Breast epithelium (tissue), 4 donors: Measurements from ENCODE around the gene DDX41. TPM values are rescaled to one million over a fixed set of nuclear protein-coding genes. Genes with fewer than 3 reads are reported as not detected.

ENCODE experiments used
- DNase-seq, 2 donors: peaks; one replicate each; pipeline ENCODE4 v3.0.0-alpha.2; 2019; ENCODE audit warnings: low spot score in 2 of 2
- H3K27ac ChIP-seq, 2 donors: fragments of 200-600 bp; sonication (generic) in 1 of 2; one replicate each; pipeline ENCODE4 v1.5.1; 2016 to 2019; ENCODE audit warnings: mild to moderate bottlenecking in 1 of 2
- H3K27me3 ChIP-seq, 2 donors: fragments of 200-600 bp; sonication (generic) in 1 of 2; one replicate each; pipeline versions ENCODE4 v1.5.1 to v1.6.0; 2017 to 2019; ENCODE audit warnings: control low read depth in 1 of 2, mild to moderate bottlenecking in 1 of 2
- H3K36me3 ChIP-seq: fragments of 200-600 bp; one replicate; pipeline ENCODE4 v1.5.1; 2019
- H3K4me1 ChIP-seq, 2 donors: fragments of 200-600 bp; sonication (generic); one replicate each; pipeline ENCODE4 v1.5.1; 2016 to 2019; ENCODE audit warnings: control low read depth in 1 of 2
- H3K4me3 ChIP-seq, 3 donors: fragments of 200-600 bp; sonication (generic); 1 replicate in 2 of 3; 2 replicates in 1 of 3; pipeline ENCODE4 v1.5.1; 2016 to 2019; ENCODE audit warnings: mild to moderate bottlenecking in 3 of 3, moderate library complexity in 2 of 3
- H3K9me3 ChIP-seq, 2 donors: fragments of 200-600 bp; sonication (generic) in 1 of 2; one replicate each; pipeline ENCODE4 v1.5.1; 2016 to 2019; ENCODE audit warnings: control low read depth in 1 of 2
- CTCF ChIP-seq, 3 donors: fragments of 450-650 bp; IDR thresholded peaks; one replicate each; pipeline ENCODE4 v1.5.1; 2016 to 2017; ENCODE audit warnings: antibody characterized with exemption in 3 of 3, mild to moderate bottlenecking in 3 of 3, moderate library complexity in 3 of 3
- POLR2A ChIP-seq: fragments of 450-650 bp; IDR thresholded peaks from one replicate; pipeline ENCODE4 v1.6.1; 2016; ENCODE audit warnings: antibody characterized with exemption, mild to moderate bottlenecking, moderate library complexity
- POLR2AphosphoS5 ChIP-seq, 3 donors: sonication (generic); formaldehyde crosslinking; IDR thresholded peaks; one replicate each; pipeline ENCODE4 v1.6.1; 2017; ENCODE audit warnings: antibody characterized with exemption in 3 of 3
- intact Hi-C: fragments of 100-400 bp; cut with DNase I; formaldehyde crosslinking; loops from one replicate; pipeline ENCODE4 v1.15.1; 2023; ENCODE audit warnings: low total_unique reads
- total RNA-seq, 3 donors: library from RNA; depleted of rRNA; stranded (reverse); fragments of >200 nt; gene quantifications; one replicate each; pipeline ENCODE4 v1.1.0, GENCODE V29; 2016

DDX41 gene
- total RNA-seq, 3 donors from 2014 or later = 76.0 to 110 (median 103) TPM

GRCh38 chr5:177520271-177520670, 3.5 kb upstream of the DDX41 start:
- TF ChIP-seq POLR2AphosphoS5 (IDR thresholded peaks at IDR 0.05) (no peak), CTCF (IDR thresholded peaks at IDR 0.05) (no peak), POLR2A (no peak)
- no peak for DNase-seq
- no peaks in the 10 kb centered on the region for H3K36me3 ChIP-seq
- H3K9me3 ChIP-seq = no peaks in the 10 kb centered on the region
- no peaks in the 10 kb centered on the region for H3K27me3 ChIP-seq
- intact Hi-C loops = no loop called here
- no peak overlapping the region for H3K4me3 ChIP-seq
- H3K27ac ChIP-seq = no peak overlapping the region
- peaks cover 8% of the 10 kb centered on the region in 2 donors for H3K4me1 ChIP-seq

DNA sequence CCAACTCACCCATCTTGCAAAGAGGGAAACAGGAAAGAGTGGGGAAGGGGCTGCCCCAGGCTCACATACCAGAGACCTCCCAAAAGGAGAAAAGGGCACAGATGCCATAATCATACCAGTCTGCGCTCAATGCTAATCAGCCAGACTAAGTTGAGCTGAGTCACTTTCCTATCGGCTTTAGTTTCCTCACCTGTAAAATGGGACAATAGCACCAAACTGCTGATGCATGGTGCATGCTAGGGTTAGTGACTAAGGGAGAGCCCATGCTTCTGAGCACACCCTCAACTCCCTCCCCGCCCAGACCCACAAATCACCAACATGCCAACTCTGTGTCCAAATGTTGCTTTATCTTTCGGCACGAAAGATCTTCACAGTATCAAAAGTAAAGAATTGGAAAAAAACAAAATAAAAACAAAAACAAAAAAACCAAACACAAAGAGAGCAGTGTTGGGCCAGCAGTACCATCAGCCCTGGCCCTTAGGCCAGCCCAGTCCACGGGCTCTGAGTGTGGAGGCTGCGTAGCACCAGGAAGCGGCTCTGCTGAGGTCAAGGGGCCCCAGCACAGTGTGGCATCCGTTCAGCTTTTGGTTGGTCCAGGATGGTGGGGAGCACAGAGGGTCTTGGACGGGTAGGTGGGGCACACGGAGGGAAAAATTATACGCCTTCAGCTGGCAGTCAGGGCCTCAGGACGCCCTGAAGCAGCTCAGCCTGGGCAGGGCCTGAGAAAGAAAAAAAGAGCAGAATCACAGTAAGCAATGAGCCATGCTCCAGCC, 2.9 kb upstream of the DDX41 start:
- Histone ChIP-seq H3K36me3 (no peaks in the 10 kb centered on the region), H3K27ac (no peak overlapping the region), H3K4me3 (no peak overlapping the region), H3K4me1 (peaks cover 8% of the 10 kb centered on the region in 2 donors), H3K9me3 (no peaks in the 10 kb centered on the region), H3K27me3 (no peaks in the 10 kb centered on the region)
- DNase-seq = no peak
- TF ChIP-seq POLR2AphosphoS5 (IDR thresholded peaks at IDR 0.05) (no peak), CTCF (IDR thresholded peaks at IDR 0.05) (no peak), POLR2A (no peak)
- intact Hi-C loops = no loop called here

DNA sequence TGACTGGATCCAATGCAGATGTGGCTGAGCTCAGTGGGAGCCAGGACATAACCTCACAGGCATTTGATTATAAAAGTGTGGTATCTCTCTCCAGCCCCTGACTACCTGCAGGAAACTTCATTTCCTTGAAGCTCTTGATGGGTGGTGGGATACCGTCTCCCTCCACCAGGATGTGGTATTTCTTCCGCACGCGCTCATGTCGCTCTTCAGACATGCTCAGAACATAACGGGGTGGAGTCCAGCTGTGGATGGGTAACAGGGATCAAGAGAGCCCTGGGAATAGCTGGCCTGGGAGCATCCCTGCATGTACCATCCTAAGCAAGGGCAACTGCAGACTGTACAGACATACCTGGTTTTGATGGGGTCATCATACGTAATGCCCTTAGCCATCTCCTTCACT, 1.2 kb downstream of the DDX41 start:
- H3K36me3 ChIP-seq = peaks cover 20% of the 10 kb centered on the region
- H3K4me3 ChIP-seq = peak overlapping the region in 2 of 3 donors; percentile 94 to 97
- no peak for DNase-seq
- H3K4me1 ChIP-seq = peaks cover 8% of the 10 kb centered on the region in 2 donors
- TF ChIP-seq CTCF (IDR thresholded peaks at IDR 0.05) (no peak), POLR2A (no peak), POLR2AphosphoS5 (IDR thresholded peaks at IDR 0.05) (no peak)
- H3K9me3 ChIP-seq = no peaks in the 10 kb centered on the region
- H3K27ac ChIP-seq = no peak overlapping the region
- intact Hi-C loops = no loop called here
- H3K27me3 ChIP-seq = no peaks in the 10 kb centered on the region

DNA sequence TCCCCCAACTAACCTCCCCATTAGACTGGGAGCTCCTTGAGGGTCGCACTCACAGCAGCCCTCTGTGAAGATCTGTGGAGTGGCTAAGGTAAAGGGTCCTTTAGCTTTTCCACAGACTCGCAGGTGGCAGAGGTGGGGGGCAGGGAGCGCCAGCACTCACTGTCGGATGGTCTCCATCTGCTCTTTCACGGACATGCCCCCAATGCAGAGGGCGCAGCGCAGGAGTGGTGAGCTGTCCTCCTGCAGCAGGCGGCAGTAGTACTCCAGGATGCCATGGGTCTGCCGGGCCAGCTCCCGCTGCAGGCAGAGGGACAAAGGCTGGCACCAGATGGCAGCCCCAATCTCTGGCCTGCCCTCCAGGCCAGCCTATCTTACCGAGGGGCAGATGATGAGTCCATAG, 2.2 kb downstream of the DDX41 start:
- TF ChIP-seq POLR2AphosphoS5 (IDR thresholded peaks at IDR 0.05) = no peak
- TF ChIP-seq CTCF (IDR thresholded peaks at IDR 0.05) = no peak
- no peak for TF ChIP-seq POLR2A
- Histone ChIP-seq H3K4me3 (no peak overlapping the region), H3K9me3 (no peaks in the 10 kb centered on the region), H3K4me1 (peaks cover 8% of the 10 kb centered on the region in 2 donors), H3K27me3 (no peaks in the 10 kb centered on the region), H3K27ac (no peak overlapping the region), H3K36me3 (peaks cover 20% of the 10 kb centered on the region)
- intact Hi-C loops = no loop called here
- no peak for DNase-seq

DNA sequence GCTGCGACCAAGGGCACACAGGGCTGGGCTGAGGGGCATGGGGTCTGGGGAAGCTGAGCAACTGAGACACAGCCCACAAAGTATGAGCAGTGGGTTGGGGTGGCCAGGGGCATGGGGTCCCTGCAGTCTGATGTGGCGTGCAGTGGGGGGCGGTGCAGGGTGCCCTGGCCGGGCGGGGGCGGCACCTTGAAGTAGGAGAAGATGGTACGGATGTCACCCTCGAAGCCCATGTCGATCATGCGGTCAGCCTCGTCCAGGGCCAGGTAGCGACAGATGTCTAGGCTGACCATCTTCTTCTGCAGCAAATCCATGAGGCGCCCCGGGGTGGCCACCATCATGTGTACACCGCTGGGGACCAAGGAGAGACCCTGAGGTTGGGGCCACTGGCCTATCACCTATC, 3.3 kb downstream of the DDX41 start:
- Histone ChIP-seq H3K27ac (no peak overlapping the region), H3K9me3 (no peaks in the 10 kb centered on the region), H3K4me1 (peaks cover 8% of the 10 kb centered on the region in 2 donors), H3K36me3 (peaks cover 20% of the 10 kb centered on the region), H3K27me3 (no peaks in the 10 kb centered on the region), H3K4me3 (no peak overlapping the region)
- intact Hi-C loops = no loop called here
- DNase-seq = no peak
- no peak for TF ChIP-seq CTCF (IDR thresholded peaks at IDR 0.05)
- TF ChIP-seq POLR2A = no peak
- no peak for TF ChIP-seq POLR2AphosphoS5 (IDR thresholded peaks at IDR 0.05)
